Gastroesophageal sphincter (tissue), 4 donors: Measurements from ENCODE around the gene ADAT2. TPM values are rescaled to one million over a fixed set of nuclear protein-coding genes. Genes with fewer than 3 reads are reported as not detected.

Experiments used
- ATAC-seq: fragments of 150-250 bp; one replicate; pipeline ENCODE4 v1.9.1; 2016; ENCODE audit warnings: mild to moderate bottlenecking, moderate library complexity
- H3K27ac ChIP-seq, 4 donors: fragments of 200-600 bp; sonication (generic) in 3 of 4; 1 replicate in 3 of 4; 2 replicates in 1 of 4; pipeline ENCODE4 v1.5.1; 2016 to 2019
- H3K27me3 ChIP-seq: fragments of 200-600 bp; sonication (generic); one replicate; pipeline ENCODE4 v1.5.1; 2019
- H3K36me3 ChIP-seq, 2 donors: fragments of 200-600 bp; sonication (generic); one replicate each; pipeline ENCODE4 v1.5.1; 2019; ENCODE audit warnings: control low read depth in 1 of 2
- H3K4me1 ChIP-seq, 3 donors: fragments of 200-600 bp; sonication (generic); 1 replicate in 2 of 3; 2 replicates in 1 of 3; pipeline ENCODE4 v1.5.1; 2016 to 2019; ENCODE audit warnings: control low read depth in 2 of 3
- H3K4me3 ChIP-seq, 2 donors: fragments of 200-600 bp; sonication (generic); one replicate each; pipeline ENCODE4 v1.5.1; 2019; ENCODE audit warnings: mild to moderate bottlenecking in 1 of 2, moderate library complexity in 1 of 2
- H3K9me3 ChIP-seq, 3 donors: fragments of 200-600 bp; sonication (generic); one replicate each; pipeline ENCODE4 v1.5.1; 2017 to 2019; ENCODE audit warnings: control low read depth in 2 of 3
- CTCF ChIP-seq, 4 experiments: fragments of 200-600 bp in 2 of 4; fragments of 450-650 bp in 2 of 4; sonication (generic) in 1 of 4; IDR thresholded peaks; one replicate each; pipeline ENCODE4 v1.5.1; 2017 to 2019; ENCODE audit warnings: antibody characterized with exemption in 4 of 4, mild to moderate bottlenecking in 2 of 4, moderate library complexity in 2 of 4
- EP300 ChIP-seq: sonication (generic); formaldehyde crosslinking; IDR thresholded peaks from one replicate; pipeline ENCODE4 v1.6.1; 2017; ENCODE audit warnings: antibody characterized with exemption, mild to moderate bottlenecking
- POLR2A ChIP-seq, 2 donors: fragments of 450-650 bp; IDR thresholded peaks; one replicate each; pipeline ENCODE4 v1.6.1; 2017; ENCODE audit warnings: antibody characterized with exemption in 2 of 2, mild to moderate bottlenecking in 2 of 2, moderate library complexity in 1 of 2
- POLR2AphosphoS5 ChIP-seq: sonication (generic); formaldehyde crosslinking; IDR thresholded peaks from one replicate; pipeline ENCODE4 v1.6.1; 2017; ENCODE audit warnings: antibody characterized with exemption
- WGBS, 2 donors: methylation state at CpG; one replicate each; pipeline ENCODE4 v1.1.5; 2018; ENCODE audit warnings: low coverage in 1 of 2; 5-methylcytosine and 5-hydroxymethylcytosine counted together
- total RNA-seq, 4 donors: library from RNA; depleted of rRNA; stranded (reverse); fragments of >200 nt; gene quantifications; one replicate each; pipeline ENCODE4 v1.1.0, GENCODE V29; 2016

Gene ADAT2
- 1 to 10 TPM; 2.7 to 7.8 (median 3.7) TPM for total RNA-seq

GRCh38 chr6:143450453-143451371 is at the start of gene ADAT2, which contains the start of gene PEX3:
TSS of gene ADAT2 (minus strand) at chr6:143450695. CDS start at chr6:143450658, 37 bp downstream.
TSS of gene PEX3 (plus strand) at chr6:143450805. CDS start at chr6:143451043, 238 bp downstream.
- 0% methylated on average over 7 to 8 of the region's 56 CpGs for WGBS, 2 donors
- peak; percentile 87 for TF ChIP-seq POLR2AphosphoS5
- TF ChIP-seq EP300, result no peak
- peak in 1 of 4 experiments; percentile 33 for TF ChIP-seq CTCF (IDR thresholded peaks at IDR 0.05)
- peak; percentile 49 to 65 for TF ChIP-seq POLR2A (IDR thresholded peaks at IDR 0.05)
- Histone ChIP-seq H3K4me3 (peak within 1 kb of the TSS; percentile 51 to 60), H3K9me3 (no peaks in the 10 kb centered on the region), H3K27me3 (no peaks in the 10 kb centered on the region), H3K36me3 (peaks cover 0 to 7% of the 10 kb centered on the region in 2 donors), H3K27ac (peak within 1 kb of the TSS; percentile 7 to 83 (median 81)), H3K4me1 (peaks cover 5 to 48% (median 8%) of the 10 kb centered on the region in 3 donors)
- ATAC-seq, result peak; percentile 99

- WGBS, 2 donors, result 90 to 93% methylated on average over 4 of the region's 4 CpGs
- Histone ChIP-seq H3K36me3 (peaks cover 0 to 100% of the 10 kb centered on the region in 2 donors), H3K4me1 (no peaks in the 10 kb centered on the region), H3K27ac (no peak overlapping the region), H3K27me3 (no peaks in the 10 kb centered on the region), H3K9me3 (no peaks in the 10 kb centered on the region), H3K4me3 (no peak overlapping the region)
- no peak for ATAC-seq
- TF ChIP-seq POLR2AphosphoS5, result no peak
- TF ChIP-seq CTCF (IDR thresholded peaks at IDR 0.05), result no peak
- TF ChIP-seq EP300, result no peak
- TF ChIP-seq POLR2A (IDR thresholded peaks at IDR 0.05), result no peak
These were observed 47.9 kb upstream of the ADAT2 start for GRCh38 chr6:143498428-143498827.

- no peak overlapping the region for H3K27ac ChIP-seq
- H3K9me3 ChIP-seq, result no peaks in the 10 kb centered on the region
- H3K4me1 ChIP-seq, result no peaks in the 10 kb centered on the region
- H3K27me3 ChIP-seq, result no peaks in the 10 kb centered on the region
- TF ChIP-seq POLR2A (IDR thresholded peaks at IDR 0.05) (no peak), POLR2AphosphoS5 (no peak), EP300 (no peak), CTCF (IDR thresholded peaks at IDR 0.05) (no peak)
- H3K4me3 ChIP-seq, result no peak overlapping the region
- peaks cover 0 to 89% of the 10 kb centered on the region in 2 donors for H3K36me3 ChIP-seq
- ATAC-seq, result no peak
- WGBS, 2 donors, result 100% methylated on average over 1 of the region's 1 CpG
These were observed 46.5 kb upstream of the ADAT2 start for GRCh38 chr6:143496974-143497373.

DNA sequence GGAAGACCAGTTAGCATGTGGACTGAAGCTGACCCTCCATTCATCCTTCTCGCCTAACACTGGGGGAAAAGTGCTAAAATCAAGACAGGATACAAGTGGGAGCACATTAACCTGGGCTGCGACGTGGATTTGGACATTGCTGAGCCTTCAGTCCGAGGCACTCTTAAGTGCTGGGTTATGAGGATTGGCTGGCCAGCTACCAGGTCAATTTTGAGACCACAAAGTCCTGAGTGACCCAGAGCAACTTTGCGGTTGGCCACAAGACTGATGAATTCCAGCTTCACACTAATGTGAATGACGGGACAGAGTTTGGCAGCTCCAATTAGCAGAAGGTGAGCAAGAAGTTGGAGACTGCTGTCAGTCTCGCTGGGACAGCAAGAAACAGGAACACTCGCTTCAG is 40.3 kb upstream of the ADAT2 start:
- ATAC-seq, result no peak

More for the DNA sequence above, 40.3 kb upstream of the ADAT2 start:
- no peak overlapping the region for H3K27ac ChIP-seq
- H3K4me1 ChIP-seq, result no peaks in the 10 kb centered on the region
- no peak overlapping the region for H3K4me3 ChIP-seq
- H3K9me3 ChIP-seq, result no peaks in the 10 kb centered on the region
- 97% methylated on average over 7 of the region's 8 CpGs; no CpG with 5 or more reads in 1 of the 2 donors for WGBS, 2 donors
- TF ChIP-seq CTCF (IDR thresholded peaks at IDR 0.05) (no peak), POLR2A (IDR thresholded peaks at IDR 0.05) (no peak), POLR2AphosphoS5 (no peak), EP300 (no peak)
- no peaks in the 10 kb centered on the region for H3K27me3 ChIP-seq
- peaks cover 0 to 43% of the 10 kb centered on the region in 2 donors for H3K36me3 ChIP-seq
